Mammary epithelial cell (primary cell): ENCODE measurements around the gene RBM4.

Source experiments
- EZH2 ChIP-seq: IDR thresholded peaks from 2 replicates; pipeline ENCODE4 v1.6.1; 2012; ENCODE audit warnings: low read length, inconsistent platforms, borderline replicate concordance
- TF ChIP-seq, protein P1 (sequence below), 2 donors: IDR thresholded peaks in 1 of 2; conservative IDR thresholded peaks in 1 of 2; 2 replicates each; pipeline ENCODE4 v1.5.1; 2011 to 2012; ENCODE audit warnings: inconsistent platforms in 2 of 2, low read length in 2 of 2, mild to moderate bottlenecking in 2 of 2, control low read depth in 1 of 2, low read depth in 1 of 2; ENCODE audit not compliant: insufficient read depth in 1 of 2; ENCODE audit errors: extremely low read depth in 1 of 2

DNA sequence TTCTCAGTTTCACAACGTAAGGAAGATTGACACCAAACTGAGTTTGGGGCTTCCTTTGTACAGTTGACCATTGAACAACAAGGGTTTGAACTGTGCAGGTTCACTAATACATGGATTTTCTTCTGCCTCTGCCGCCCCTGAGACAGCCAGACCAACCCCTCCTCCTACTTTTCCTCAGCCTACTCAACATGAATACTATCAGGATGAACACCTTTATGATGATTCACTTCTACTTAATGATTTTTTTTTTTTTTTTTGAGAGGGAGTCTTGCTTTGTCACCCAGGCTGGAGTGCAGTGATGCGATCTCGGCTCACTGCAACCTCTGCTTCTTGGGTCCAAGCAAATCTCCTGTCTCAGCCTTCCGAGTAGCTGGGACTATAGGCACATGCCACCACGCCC lies 14.6 kb downstream of the RBM4 start:
- TF ChIP-seq, protein P1, sequence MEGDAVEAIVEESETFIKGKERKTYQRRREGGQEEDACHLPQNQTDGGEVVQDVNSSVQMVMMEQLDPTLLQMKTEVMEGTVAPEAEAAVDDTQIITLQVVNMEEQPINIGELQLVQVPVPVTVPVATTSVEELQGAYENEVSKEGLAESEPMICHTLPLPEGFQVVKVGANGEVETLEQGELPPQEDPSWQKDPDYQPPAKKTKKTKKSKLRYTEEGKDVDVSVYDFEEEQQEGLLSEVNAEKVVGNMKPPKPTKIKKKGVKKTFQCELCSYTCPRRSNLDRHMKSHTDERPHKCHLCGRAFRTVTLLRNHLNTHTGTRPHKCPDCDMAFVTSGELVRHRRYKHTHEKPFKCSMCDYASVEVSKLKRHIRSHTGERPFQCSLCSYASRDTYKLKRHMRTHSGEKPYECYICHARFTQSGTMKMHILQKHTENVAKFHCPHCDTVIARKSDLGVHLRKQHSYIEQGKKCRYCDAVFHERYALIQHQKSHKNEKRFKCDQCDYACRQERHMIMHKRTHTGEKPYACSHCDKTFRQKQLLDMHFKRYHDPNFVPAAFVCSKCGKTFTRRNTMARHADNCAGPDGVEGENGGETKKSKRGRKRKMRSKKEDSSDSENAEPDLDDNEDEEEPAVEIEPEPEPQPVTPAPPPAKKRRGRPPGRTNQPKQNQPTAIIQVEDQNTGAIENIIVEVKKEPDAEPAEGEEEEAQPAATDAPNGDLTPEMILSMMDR (conservative IDR thresholded peaks at IDR 0.05 in 1 of 2, IDR thresholded peaks at IDR 0.05 in 1 of 2; ENCODE audit: extremely low read depth in 1 of 2, insufficient read depth in 1 of 2, low read depth in 1 of 2, low read length in 2 of 2), result no peak
- TF ChIP-seq EZH2, result no peak
